HCT116 (cell line): Measurements from ENCODE around the gene PKMYT1. TPM values are rescaled to one million over a fixed set of nuclear protein-coding genes. Genes with fewer than 3 reads are reported as not detected.

Experiments
- ATAC-seq: fragments of 200-7000 bp; cut with Tn5 transposase; 2 replicates; pipeline ENCODE4 v1.9.1; 2020; ENCODE audit warnings: mild to moderate bottlenecking, moderate library complexity
- BruUV-seq: library from RNA; stranded (reverse); fragments of 400-500 nt; replicated peaks from 2 replicates; lab custom pipeline; 2021; lab: Mats Ljungman, UMichigan
- CTCF ChIA-PET: fragments of 300-600 bp; sonication (Branson Sonifier 250); formaldehyde crosslinking; loops from one replicate; lab custom pipeline; 2021; ENCODE audit warnings: antibody characterized with exemption; lab: Charles Lee
- POLR2A ChIA-PET: fragments of 300-600, 350-600 bp; sonication (Branson Sonifier 250); formaldehyde crosslinking; loops from one replicate; lab custom pipeline; 2021; ENCODE audit warnings: antibody characterized with exemption; lab: Charles Lee
- RAD21 ChIA-PET, 2 experiments: fragments of 300-600 bp; sonication (Branson Sonifier 250); formaldehyde crosslinking; loops; one replicate each; lab custom pipeline; 2023; ENCODE audit warnings: low total read pairs in 2 of 2; ENCODE audit not compliant: uncharacterized antibody in 2 of 2, unreplicated experiment in 2 of 2, low non-redundant PET in 1 of 2; lab: Charles Lee
- DNase-seq: peaks from one replicate; pipeline ENCODE4 v3.0.0-alpha.2; 2010; ENCODE audit warnings: low read depth, low spot score
- H2AFZ ChIP-seq: fragments of 200-600 bp; shearing (Covaris generic), sonication (generic); 2 replicates; pipeline ENCODE4 v1.6.1; 2017; ENCODE audit warnings: low read depth, mixed run types, mixed read lengths, antibody characterized with exemption, low read length; ENCODE audit not compliant: poor library complexity, severe bottlenecking
- H3K27ac ChIP-seq: 2 replicates; pipeline ENCODE4 v1.5.1; 2012; ENCODE audit warnings: low read depth, low read length
- H3K27me3 ChIP-seq: fragments of 200-600 bp; sonication (generic); 2 replicates; pipeline ENCODE4 v1.6.1; 2016; ENCODE audit warnings: mixed run types, low read length, mixed read lengths; ENCODE audit not compliant: insufficient read depth
- H3K36me3 ChIP-seq, 2 experiments: fragments of 200-500 bp in 1 of 2; fragments of 200-600 bp in 1 of 2; sonication (Bioruptor generic) in 1 of 2; sonication (generic) in 1 of 2; 2 replicates each; pipeline versions ENCODE4 v1.5.1 to v1.6.1; 2014 to 2016; ENCODE audit warnings: low read length in 2 of 2, inconsistent platforms in 1 of 2, mixed read lengths in 1 of 2, mixed run types in 1 of 2; ENCODE audit not compliant: insufficient read depth in 2 of 2, control insufficient read depth in 1 of 2
- H3K4me1 ChIP-seq, 2 experiments: fragments of 200-600 bp in 1 of 2; sonication (generic) in 1 of 2; 2 replicates each; pipeline versions ENCODE4 v1.5.1 to v1.6.1; 2012 to 2017; ENCODE audit warnings: low read length in 2 of 2, inconsistent platforms in 1 of 2, mild to moderate bottlenecking in 1 of 2, mixed read lengths in 1 of 2, mixed run types in 1 of 2, moderate library complexity in 1 of 2; ENCODE audit not compliant: insufficient read depth in 2 of 2, control insufficient read depth in 1 of 2
- H3K4me2 ChIP-seq: fragments of 200-600 bp; sonication (generic); 2 replicates; pipeline ENCODE4 v1.6.1; 2017; ENCODE audit warnings: mixed run types, low read length, mixed read lengths
- H3K4me3 ChIP-seq, 2 experiments: fragments of 200-600 bp in 1 of 2; sonication (generic) in 1 of 2; replicated peaks in 1 of 2; 2 replicates each; pipeline ENCODE4 v1.5.1; 2011 to 2016; ENCODE audit warnings: low read length in 2 of 2, control low read depth in 1 of 2, low read depth in 1 of 2, mild to moderate bottlenecking in 1 of 2, mixed read lengths in 1 of 2, mixed run types in 1 of 2
- H3K79me2 ChIP-seq: fragments of 200-600 bp; sonication (generic); 2 replicates; pipeline ENCODE4 v1.6.1; 2017; ENCODE audit warnings: mild to moderate bottlenecking, mixed run types, low read length, moderate library complexity, mixed read lengths; ENCODE audit not compliant: insufficient read depth
- H3K9ac ChIP-seq: fragments of 200-600 bp; sonication (generic); 2 replicates; pipeline ENCODE4 v1.6.1; 2016; ENCODE audit warnings: low read length, mixed read lengths
- H3K9me2 ChIP-seq: fragments of 200-600 bp; sonication (generic), shearing (Covaris generic); 2 replicates; pipeline ENCODE4 v1.6.1; 2017; ENCODE audit warnings: mixed run types, mild to moderate bottlenecking, moderate library complexity; ENCODE audit not compliant: insufficient read depth
- H3K9me3 ChIP-seq, 2 experiments: fragments of 200-500 bp in 1 of 2; fragments of 200-600 bp in 1 of 2; sonication (Bioruptor generic) in 1 of 2; sonication (generic) in 1 of 2; 2 replicates each; pipeline ENCODE4 v1.6.1; 2014 to 2017; ENCODE audit warnings: low read length in 2 of 2, mixed read lengths in 2 of 2, inconsistent platforms in 1 of 2, low read depth in 1 of 2, mild to moderate bottlenecking in 1 of 2, mixed run types in 1 of 2, moderate library complexity in 1 of 2; ENCODE audit not compliant: control insufficient read depth in 1 of 2, insufficient read depth in 1 of 2
- H4K20me1 ChIP-seq: fragments of 200-600 bp; sonication (generic), shearing (Covaris generic); 2 replicates; pipeline ENCODE4 v1.6.1; 2017; ENCODE audit warnings: mixed run types, mild to moderate bottlenecking, moderate library complexity; ENCODE audit not compliant: insufficient read depth
- ATF3 ChIP-seq: IDR thresholded peaks from 2 replicates; pipeline ENCODE4 v1.6.1; 2012
- CBX3 ChIP-seq: IDR thresholded peaks from 2 replicates; pipeline ENCODE4 v1.6.1; 2012; ENCODE audit warnings: low read depth
- CEBPB ChIP-seq: IDR thresholded peaks from 2 replicates; pipeline ENCODE4 v1.6.1; 2012; ENCODE audit warnings: low read depth
- EGR1 ChIP-seq: IDR thresholded peaks from 2 replicates; pipeline ENCODE4 v1.6.1; 2012; ENCODE audit warnings: low read depth
- ELF1 ChIP-seq: IDR thresholded peaks from 2 replicates; pipeline ENCODE4 v1.6.1; 2012; ENCODE audit warnings: low read depth, borderline replicate concordance
- FOSL1 ChIP-seq: IDR thresholded peaks from 2 replicates; pipeline ENCODE4 v1.6.1; 2012; ENCODE audit warnings: low read depth
- JUND ChIP-seq: IDR thresholded peaks from 2 replicates; pipeline ENCODE4 v1.6.1; 2012
- MAX ChIP-seq: IDR thresholded peaks from 2 replicates; pipeline ENCODE4 v1.6.1; 2012
- POLR2A ChIP-seq: IDR thresholded peaks from 2 replicates; pipeline ENCODE4 v1.7.0; 2011; ENCODE audit warnings: borderline replicate concordance; ENCODE audit not compliant: insufficient read depth, insufficient read length; ENCODE audit errors: extremely low read depth
- POLR2AphosphoS5 ChIP-seq: IDR thresholded peaks from 2 replicates; pipeline ENCODE4 v1.6.1; 2011; ENCODE audit warnings: mild to moderate bottlenecking, low read depth, low read length, moderate library complexity
- RAD21 ChIP-seq: IDR thresholded peaks from 2 replicates; pipeline ENCODE4 v1.6.1; 2012; ENCODE audit warnings: low read depth, mild to moderate bottlenecking
- SIN3A ChIP-seq: IDR thresholded peaks from 2 replicates; pipeline ENCODE4 v1.6.1; 2012; ENCODE audit warnings: low read depth
- SRF ChIP-seq: IDR thresholded peaks from 2 replicates; pipeline ENCODE4 v1.6.1; 2012; ENCODE audit warnings: low read depth
- ZBTB33 ChIP-seq: IDR thresholded peaks from 2 replicates; pipeline ENCODE4 v1.6.1; 2011; ENCODE audit warnings: mild to moderate bottlenecking, low read length, moderate library complexity; ENCODE audit not compliant: insufficient replicate concordance; ENCODE audit errors: extremely low read depth
- ZFX ChIP-seq: fragments of 450-650 bp; IDR thresholded peaks from 2 replicates; pipeline ENCODE4 v1.6.1; 2017
- intact Hi-C: fragments of 100-400 bp; cut with micrococcal nuclease; formaldehyde crosslinking; loops from 2 replicates; pipeline ENCODE4 v1.10.0; 2022
- total RNA-seq: library from RNA; stranded (reverse); gene quantifications from one replicate; pipeline ENCODE4 v1.2.1, GENCODE V29; 2021; ENCODE audit not compliant: unreplicated experiment

Gene PKMYT1
- total RNA-seq, 1 experiment from 2014 or later: 104 TPM

GRCh38 chr16:2963074-2963722 is 17.0 kb downstream of the PKMYT1 start:
- ATAC-seq: no peak
- Histone ChIP-seq H2AFZ (no peak overlapping the region), H4K20me1 (no peaks in the 10 kb centered on the region), H3K9ac (peak overlapping the region; percentile 88), H3K27ac (peak overlapping the region; percentile 89), H3K79me2 (no peaks in the 10 kb centered on the region), H3K9me2 (no peaks in the 10 kb centered on the region), H3K27me3 (no peaks in the 10 kb centered on the region), H3K4me2 (peak overlapping the region; percentile 98), H3K4me1 (peaks cover 18 to 48% of the 10 kb centered on the region in 2 experiments), H3K4me3 (peak overlapping the region; percentile 71 to 83), H3K36me3 (no peaks in the 10 kb centered on the region), H3K9me3 (no peaks in the 10 kb centered on the region)
- TF ChIP-seq ZFX (peak; percentile 11; the same call in 1 of the 2 replicates), ZBTB33 (no peak)
- ChIA-PET CTCF (interaction anchor here (1.0 to 1.5 kb wide), 3 partner anchors 18 to 46 kb away, joined by 3 to 5 read pairs (median 3); no protein-coding TSS in a partner anchor), POLR2A (interaction anchor here (0.7 to 4.1 kb wide), 3 partner anchors 9 to 59 kb away, joined by 3 to 29 read pairs (median 5); partner anchors contain the start of genes HCFC1R1, THOC6 and TNFRSF12A), RAD21 (no interaction called here)
- DNase-seq: no peak
- BruUV-seq: no TSS peak
- intact Hi-C loops: no loop called here

- Histone ChIP-seq H3K9ac (peak overlapping the region; percentile 88), H3K36me3 (no peaks in the 10 kb centered on the region), H3K9me2 (no peaks in the 10 kb centered on the region), H3K9me3 (no peaks in the 10 kb centered on the region), H3K79me2 (no peaks in the 10 kb centered on the region), H4K20me1 (no peaks in the 10 kb centered on the region), H2AFZ (no peak overlapping the region), H3K27ac (peak overlapping the region; percentile 89), H3K4me1 (peaks cover 15 to 41% of the 10 kb centered on the region in 2 experiments), H3K27me3 (no peaks in the 10 kb centered on the region), H3K4me2 (peak overlapping the region; percentile 98), H3K4me3 (peak overlapping the region; percentile 71 to 83)
- ChIA-PET POLR2A (interaction anchor here (1.0 to 4.1 kb wide), 3 partner anchors 10 to 59 kb away, joined by 3 to 29 read pairs (median 5); partner anchors contain the start of genes HCFC1R1, THOC6 and TNFRSF12A), CTCF (interaction anchor here (0.5 kb wide), 1 partner anchor 135 kb away, joined by 3 read pairs; no protein-coding TSS in a partner anchor), RAD21 (no interaction called here)
- no peak for DNase-seq
- ATAC-seq: no peak
- TF ChIP-seq ATF3: no peak
- no peak for TF ChIP-seq POLR2A
- TF ChIP-seq CBX3: no peak
- TF ChIP-seq FOSL1: no peak
- no peak for TF ChIP-seq MAX
- TF ChIP-seq RAD21: no peak
- TF ChIP-seq CEBPB: no peak
- no peak for TF ChIP-seq JUND
- no peak for TF ChIP-seq SIN3A
- TF ChIP-seq POLR2AphosphoS5: no peak
- TF ChIP-seq SRF: no peak
- TF ChIP-seq ELF1: no peak
- TF ChIP-seq EGR1: no peak
- no TSS peak for BruUV-seq
- intact Hi-C loops: no loop called here
Measured at GRCh38 chr16:2962334-2963073, 17.7 kb downstream of the PKMYT1 start.
